GM18526 (cell line): ENCODE data around the gene EPHB6.

ENCODE experiments used
- POLR2A ChIP-seq: IDR thresholded peaks from 3 replicates; pipeline ENCODE4 v1.6.1; 2011; ENCODE audit not compliant: insufficient read length; ENCODE audit errors: extremely low read depth

The EPHB6 gene

DNA sequence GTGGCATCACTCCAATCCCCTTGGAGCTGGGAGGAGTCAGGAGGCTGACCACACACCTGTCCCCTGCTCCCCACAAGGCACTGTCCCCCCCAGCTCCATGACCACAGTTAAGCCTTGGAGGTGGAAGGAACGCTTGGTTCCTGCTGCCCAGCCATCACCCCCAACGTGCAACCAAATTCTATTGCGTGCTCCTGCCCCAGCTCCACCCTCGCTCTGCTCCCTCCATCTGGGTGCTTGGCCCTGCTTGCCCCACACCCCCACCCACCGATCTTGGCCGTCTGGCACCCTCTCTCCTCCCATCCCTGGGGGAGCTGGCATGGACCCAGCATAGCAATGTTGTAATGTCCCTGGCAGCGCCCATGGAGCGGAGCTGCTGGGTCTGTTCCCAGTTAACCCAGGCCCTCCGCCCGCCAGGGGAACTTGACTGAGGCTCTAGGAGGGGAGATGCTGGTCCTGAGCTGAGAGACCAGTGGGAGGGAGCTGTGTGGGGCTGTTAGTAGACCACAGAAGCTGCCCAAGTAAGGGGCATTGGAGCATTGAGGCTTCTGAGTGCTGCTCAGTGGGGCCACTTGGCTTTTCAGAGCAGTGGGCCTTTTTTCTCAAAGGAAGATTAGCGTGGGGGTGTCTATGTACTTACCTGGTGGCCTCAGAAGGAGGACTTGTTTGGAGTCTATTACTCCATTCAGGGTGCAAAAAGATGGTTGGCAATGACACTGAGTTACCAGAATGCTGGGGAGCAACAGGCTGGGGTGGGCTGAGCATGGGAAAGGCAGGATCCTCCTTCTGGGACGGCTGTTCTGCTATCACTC lies 1.1 kb downstream of the EPHB6 start:
- no peak for TF ChIP-seq POLR2A

DNA sequence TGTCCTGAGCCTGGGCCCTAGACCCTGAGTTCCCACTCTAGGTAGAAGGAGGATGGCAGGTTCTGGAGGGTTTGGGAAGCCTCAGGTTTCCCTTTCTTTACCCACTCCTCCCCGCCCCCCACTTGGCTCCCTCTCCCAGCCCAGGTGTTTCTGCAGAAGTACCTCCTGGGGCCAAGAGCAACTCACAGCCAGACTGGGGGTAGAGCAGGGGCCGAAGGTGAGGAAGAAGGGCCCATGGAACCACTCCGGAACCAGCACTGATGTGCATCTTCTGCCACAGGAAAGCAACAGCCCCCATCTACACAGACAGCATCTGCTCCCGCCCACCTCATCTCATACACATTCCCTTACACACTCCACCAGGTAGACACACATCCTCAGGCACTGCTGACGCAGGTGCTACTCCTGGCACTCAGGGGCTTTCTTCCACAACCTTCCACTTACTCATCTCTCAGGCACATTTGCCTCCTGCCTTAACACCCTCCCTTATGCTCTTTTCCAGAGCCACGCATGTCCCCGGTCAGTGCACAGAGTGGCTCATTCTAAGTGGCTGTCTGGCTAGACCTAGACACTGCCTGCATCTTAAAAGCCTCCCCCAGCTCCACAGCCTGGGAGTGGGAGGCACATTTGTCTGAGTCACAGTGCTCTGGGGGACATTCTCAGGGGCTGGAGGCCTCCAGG lies 1.8 kb downstream of the EPHB6 start:
- TF ChIP-seq POLR2A, result no peak

- no peak for TF ChIP-seq POLR2A
These were observed 2.7 kb downstream of the EPHB6 start for GRCh38 chr7:142857625-142858024.

DNA sequence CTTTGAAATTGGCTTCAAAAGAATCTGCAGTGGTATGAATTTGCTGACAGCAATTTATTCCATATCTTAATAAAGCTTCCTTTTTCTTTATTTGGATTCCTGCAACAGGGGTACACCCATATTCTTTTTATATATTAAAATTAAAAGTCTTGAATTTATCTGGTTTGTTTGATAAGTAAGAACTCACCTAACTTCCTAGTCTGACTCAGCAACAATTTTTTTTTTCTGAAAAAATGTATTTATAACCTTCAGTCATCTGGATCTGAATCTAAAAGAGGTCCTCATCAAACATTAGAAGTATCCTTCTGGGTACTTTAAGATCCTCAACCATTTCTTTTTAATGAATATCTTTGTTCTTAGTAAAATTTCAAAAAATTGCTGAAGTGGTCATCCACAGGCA lies 4.5 kb downstream of the EPHB6 start:
- no peak for TF ChIP-seq POLR2A

DNA sequence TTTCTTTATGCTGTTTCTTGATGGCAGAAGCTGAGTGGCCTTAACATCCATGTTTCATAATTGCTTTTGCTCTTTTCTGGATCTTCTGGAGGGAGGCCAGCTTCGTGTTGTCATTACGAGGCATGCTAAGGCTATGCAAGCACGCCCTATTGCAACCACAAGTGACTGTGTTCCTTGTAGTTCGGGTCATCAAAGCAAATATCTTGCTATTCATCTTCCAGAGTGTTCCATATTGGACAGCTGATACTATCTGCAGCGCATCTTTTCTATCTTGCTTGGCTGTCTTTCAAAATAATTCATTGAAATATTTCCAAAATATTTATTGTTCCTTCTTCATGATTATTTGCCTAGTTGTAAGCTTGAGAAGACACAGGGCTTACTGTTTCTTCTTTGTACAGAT lies 5.0 kb downstream of the EPHB6 start:
- TF ChIP-seq POLR2A, result no peak

- no peak for TF ChIP-seq POLR2A
These were observed 6.1 kb downstream of the EPHB6 start for GRCh38 chr7:142860968-142861367.

GRCh38 chr7:142862351-142862750 lies 7.5 kb downstream of the EPHB6 start:
- TF ChIP-seq POLR2A, result no peak

DNA sequence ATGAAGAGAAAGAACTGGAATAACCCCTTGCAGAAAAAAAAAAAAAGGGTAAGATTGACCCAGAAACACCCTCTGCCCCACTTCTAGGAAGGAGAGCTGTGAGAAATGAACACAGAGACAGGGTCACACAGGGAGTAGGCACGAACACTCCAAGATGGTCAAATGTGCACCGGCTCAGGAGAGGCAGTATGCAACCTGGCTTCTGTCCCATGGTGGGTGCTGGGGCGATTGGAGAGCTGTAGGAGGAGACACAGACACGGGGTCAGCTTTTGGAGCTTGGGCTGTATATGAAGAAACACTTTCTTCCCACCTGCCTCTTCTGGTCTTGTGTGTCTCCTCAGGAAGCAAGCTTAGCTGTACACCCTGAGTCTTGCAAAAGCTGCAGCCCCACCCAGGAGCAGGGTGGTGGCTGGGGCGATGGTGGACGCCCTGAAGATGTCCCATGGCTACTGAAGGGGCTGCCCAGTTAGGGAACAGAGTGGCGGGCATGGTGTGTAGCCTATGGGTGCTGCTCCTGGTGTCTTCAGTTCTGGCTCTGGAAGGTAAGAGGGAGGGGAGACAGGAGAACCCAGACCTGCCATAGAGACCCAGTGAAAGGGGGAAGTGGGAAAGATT lies 8.0 kb downstream of the EPHB6 start:
- TF ChIP-seq POLR2A, result no peak

GRCh38 chr7:142863891-142864685 lies 9.2 kb downstream of the EPHB6 start:
- no peak for TF ChIP-seq POLR2A

DNA sequence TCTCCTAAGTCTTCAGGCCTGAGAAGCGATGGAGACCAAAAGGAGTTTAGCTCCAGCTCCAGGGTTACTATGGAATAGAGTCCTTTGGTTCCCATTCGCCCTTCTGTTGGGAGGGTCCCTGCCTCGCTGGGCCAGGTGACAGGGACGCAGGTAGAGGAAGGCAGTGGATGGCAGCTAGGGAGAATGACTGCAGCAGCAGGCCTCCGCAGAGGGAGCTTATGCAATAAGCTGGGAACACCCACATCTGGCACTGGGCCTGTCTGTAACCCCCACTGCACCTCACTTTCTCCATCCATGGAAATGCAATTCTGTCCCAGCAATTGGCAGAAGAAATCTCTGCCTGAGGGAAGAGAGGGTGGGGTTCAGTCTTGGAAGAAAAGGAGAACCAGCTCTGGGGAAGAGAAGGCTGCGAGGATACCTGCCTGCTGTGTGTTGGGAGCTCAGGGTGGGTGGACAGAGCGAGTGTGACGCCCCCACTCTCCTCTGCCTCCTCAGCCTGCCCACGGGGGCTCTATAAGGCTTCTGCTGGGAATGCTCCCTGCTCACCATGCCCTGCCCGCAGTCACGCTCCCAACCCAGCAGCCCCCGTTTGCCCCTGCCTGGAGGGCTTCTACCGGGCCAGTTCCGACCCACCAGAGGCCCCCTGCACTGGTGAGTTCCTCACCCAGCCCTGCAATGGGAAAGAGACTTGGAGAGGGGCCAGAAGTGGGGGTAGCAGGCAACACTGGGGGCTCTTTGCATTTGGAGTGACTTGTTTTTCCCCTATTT lies 10.3 kb downstream of the EPHB6 start:
- no peak for TF ChIP-seq POLR2A

GRCh38 chr7:142865766-142866165 lies 10.9 kb downstream of the EPHB6 start:
- no peak for TF ChIP-seq POLR2A

- TF ChIP-seq POLR2A, result no peak
These were observed 11.7 kb downstream of the EPHB6 start for GRCh38 chr7:142866361-142867096.

- no peak for TF ChIP-seq POLR2A
These were observed 12.2 kb downstream of the EPHB6 start for GRCh38 chr7:142867097-142867378.
